Trophoblast cell (in vitro differentiated cells and primary cell): ENCODE measurements around the gene RPRD1B.
"Not testable (repeated sequence)": the region's sequence is repeated elsewhere in the genome, so short reads cannot be mapped to it uniquely, and the experiment has no call there.

Experiments used
- DNase-seq, 2 donors: peaks; one replicate each; pipeline ENCODE4 v3.0.0-alpha.2; 2016
- H2AFZ ChIP-seq: 2 replicates; pipeline ENCODE4 v1.6.1; 2013; ENCODE audit warnings: low read length, moderate library complexity, mild to moderate bottlenecking; ENCODE audit not compliant: insufficient read depth, poor library complexity
- H2AK5ac ChIP-seq: 2 replicates; pipeline ENCODE4 v1.6.1; 2013; ENCODE audit warnings: mild to moderate bottlenecking, low read length
- H2BK120ac ChIP-seq: 2 replicates; pipeline ENCODE4 v1.6.1; 2013; ENCODE audit warnings: low read length, mild to moderate bottlenecking, moderate library complexity; ENCODE audit not compliant: insufficient read depth, poor library complexity
- H2BK12ac ChIP-seq: 2 replicates; pipeline ENCODE4 v1.6.1; 2013; ENCODE audit warnings: mild to moderate bottlenecking, low read length, moderate library complexity
- H2BK5ac ChIP-seq: 2 replicates; pipeline ENCODE4 v1.6.1; 2013; ENCODE audit warnings: low read length, low read depth, moderate library complexity, mild to moderate bottlenecking; ENCODE audit not compliant: poor library complexity
- H3K14ac ChIP-seq: 2 replicates; pipeline ENCODE4 v1.6.1; 2013; ENCODE audit warnings: mild to moderate bottlenecking, low read length
- H3K18ac ChIP-seq: 2 replicates; pipeline ENCODE4 v1.6.1; 2013; ENCODE audit warnings: mild to moderate bottlenecking, low read length
- H3K23ac ChIP-seq: 2 replicates; pipeline ENCODE4 v1.6.1; 2013; ENCODE audit warnings: low read length
- H3K27ac ChIP-seq: 2 replicates; pipeline ENCODE4 v1.5.1; 2013; ENCODE audit warnings: low read depth, mild to moderate bottlenecking, inconsistent platforms, low read length, moderate library complexity
- H3K27me3 ChIP-seq: 2 replicates; pipeline ENCODE4 v1.6.1; 2013; ENCODE audit warnings: inconsistent platforms, mild to moderate bottlenecking, low read length, moderate library complexity; ENCODE audit not compliant: insufficient read depth
- H3K36me3 ChIP-seq, 2 experiments: 1 replicate in 1 of 2; 2 replicates in 1 of 2; pipeline ENCODE4 v1.6.1; 2013; ENCODE audit warnings: low read length in 2 of 2, mild to moderate bottlenecking in 2 of 2, moderate library complexity in 1 of 2; ENCODE audit not compliant: insufficient read depth in 2 of 2, control insufficient read depth in 1 of 2
- H3K4ac ChIP-seq: 2 replicates; pipeline ENCODE4 v1.6.1; 2013; ENCODE audit warnings: low read depth, mild to moderate bottlenecking, low read length, moderate library complexity
- H3K4me1 ChIP-seq, 2 experiments: 1 replicate in 1 of 2; 2 replicates in 1 of 2; pipeline ENCODE4 v1.6.1; 2013; ENCODE audit warnings: low read length in 2 of 2, mild to moderate bottlenecking in 2 of 2, moderate library complexity in 1 of 2; ENCODE audit not compliant: insufficient read depth in 2 of 2, control insufficient read depth in 1 of 2
- H3K4me2 ChIP-seq: 2 replicates; pipeline ENCODE4 v1.6.1; 2013; ENCODE audit warnings: inconsistent platforms, mild to moderate bottlenecking, low read length, moderate library complexity
- H3K4me3 ChIP-seq: 2 replicates; pipeline ENCODE4 v1.5.1; 2013; ENCODE audit warnings: mild to moderate bottlenecking, low read depth, low read length, inconsistent platforms
- H3K79me1 ChIP-seq: one replicate; pipeline ENCODE4 v1.6.1; 2013; ENCODE audit warnings: low read length
- H3K79me2 ChIP-seq: 2 replicates; pipeline ENCODE4 v1.6.1; 2013; ENCODE audit warnings: low read length, mild to moderate bottlenecking; ENCODE audit not compliant: control insufficient read depth, insufficient read depth, poor library complexity
- H3K9ac ChIP-seq: 2 replicates; pipeline ENCODE4 v1.6.1; 2013; ENCODE audit warnings: mild to moderate bottlenecking, low read length
- H3K9me3 ChIP-seq: 2 replicates; pipeline ENCODE4 v1.6.1; 2013; ENCODE audit warnings: low read depth, mild to moderate bottlenecking, control low read depth, inconsistent platforms, low read length; ENCODE audit not compliant: insufficient read depth
- H4K12ac ChIP-seq: 2 replicates; pipeline ENCODE4 v1.6.1; 2013; ENCODE audit warnings: low read depth, mild to moderate bottlenecking, low read length, moderate library complexity
- H4K8ac ChIP-seq: 2 replicates; pipeline ENCODE4 v1.6.1; 2013; ENCODE audit warnings: low read depth, mild to moderate bottlenecking, low read length, moderate library complexity
- H4K91ac ChIP-seq: one replicate; pipeline ENCODE4 v1.6.1; 2013; ENCODE audit warnings: low read depth, mild to moderate bottlenecking, low read length, moderate library complexity
- WGBS: extraction: QIAGEN DNeasy Blood & Tissue Kit; methylation state at CpG from one replicate; pipeline ENCODE4 v1.1.7; 2013; ENCODE audit warnings: missing lambda C conversion rate; ENCODE audit not compliant: insufficient read length, insufficient coverage; ENCODE audit errors: extremely low coverage; 5-methylcytosine and 5-hydroxymethylcytosine counted together

The RPRD1B gene

GRCh38 chr20:38009416-38009815, 24.1 kb upstream of the RPRD1B start:
- H4K8ac ChIP-seq, H3K4me2 ChIP-seq, H2AFZ ChIP-seq, H3K9me3 ChIP-seq, H3K9ac ChIP-seq, H3K23ac ChIP-seq, H3K14ac ChIP-seq, H3K27ac ChIP-seq, H4K91ac ChIP-seq, H3K18ac ChIP-seq, H2BK12ac ChIP-seq, H2BK120ac ChIP-seq, H3K79me1 ChIP-seq, H3K79me2 ChIP-seq, H3K4me1 ChIP-seq, H2BK5ac ChIP-seq, H4K12ac ChIP-seq, H3K27me3 ChIP-seq, H2AK5ac ChIP-seq, H3K4me3 ChIP-seq, H3K4ac ChIP-seq: not testable (repeated sequence)
- WGBS, result no CpG with 5 or more reads among the region's 5 CpGs
- H3K36me3 ChIP-seq, result peaks cover 8 to 25% of the 10 kb centered on the region in 2 experiments
- DNase-seq, result peak; percentile 21 to 58

DNA sequence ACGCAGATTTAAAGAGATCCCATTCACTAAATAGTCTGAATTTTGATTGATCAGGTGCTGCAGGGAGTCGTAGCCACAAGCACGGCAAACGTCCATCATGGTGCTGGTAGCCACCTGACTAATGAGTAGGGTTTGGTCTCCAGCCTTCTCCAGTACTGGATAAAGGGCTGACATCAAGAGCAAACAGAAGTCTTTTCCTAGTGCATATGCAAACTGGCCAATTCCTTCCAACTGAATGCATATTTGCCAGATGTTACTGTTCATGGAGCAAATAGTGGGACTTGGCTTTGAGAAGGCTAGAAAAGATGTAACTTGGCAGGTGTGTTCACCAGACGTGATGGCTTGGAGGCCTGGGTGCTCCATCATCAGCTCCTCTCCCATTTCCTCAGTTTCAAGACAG, 21.9 kb upstream of the RPRD1B start:
- H4K91ac ChIP-seq, result no peak overlapping the region
- H3K4me2 ChIP-seq, result no peak overlapping the region
- H3K4me1 ChIP-seq, result no peaks in the 10 kb centered on the region
- H2AK5ac ChIP-seq, result no peak overlapping the region
- no peak overlapping the region for H2BK120ac ChIP-seq
- H3K27ac ChIP-seq, result no peak overlapping the region
- no peak overlapping the region for H3K14ac ChIP-seq
- no peaks in the 10 kb centered on the region for H3K27me3 ChIP-seq
- no peak overlapping the region for H2BK12ac ChIP-seq
- no peak overlapping the region for H3K9ac ChIP-seq
- H2BK5ac ChIP-seq, result no peak overlapping the region
- H4K8ac ChIP-seq, result no peak overlapping the region
- H3K9me3 ChIP-seq, result no peaks in the 10 kb centered on the region
- no peak overlapping the region for H3K4me3 ChIP-seq
- no peak overlapping the region for H3K4ac ChIP-seq
- no peak overlapping the region for H4K12ac ChIP-seq
- WGBS, result no CpG with 5 or more reads among the region's 5 CpGs
- H3K79me2 ChIP-seq, result no peaks in the 10 kb centered on the region
- DNase-seq, result no peak
- no peak overlapping the region for H3K23ac ChIP-seq
- H3K36me3 ChIP-seq, result peaks cover 8 to 25% of the 10 kb centered on the region in 2 experiments
- no peaks in the 10 kb centered on the region for H3K79me1 ChIP-seq
- no peak overlapping the region for H2AFZ ChIP-seq
- no peak overlapping the region for H3K18ac ChIP-seq

DNA sequence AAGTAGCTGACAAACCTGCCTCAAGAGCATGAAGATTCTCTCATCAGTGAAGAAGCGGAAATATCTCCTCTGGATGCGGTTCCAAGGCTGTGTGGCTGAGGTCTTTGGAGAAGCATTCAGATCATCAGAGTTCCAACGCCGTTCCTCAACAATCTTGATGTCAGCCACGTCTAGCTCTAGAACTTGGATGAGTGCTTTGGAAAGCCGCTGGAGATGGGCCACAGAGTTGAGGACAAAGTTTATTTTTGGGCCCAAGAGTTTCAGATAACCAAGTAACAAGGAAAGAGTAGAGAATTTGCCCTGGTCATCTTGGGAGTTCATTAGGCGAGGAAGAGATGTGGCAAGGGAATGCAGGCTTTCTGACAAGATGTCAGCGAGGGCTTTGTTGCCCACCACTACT, 21.2 kb upstream of the RPRD1B start:
- H3K14ac ChIP-seq, result no peak overlapping the region
- peaks cover 10 to 27% of the 10 kb centered on the region in 2 experiments for H3K36me3 ChIP-seq
- H2AK5ac ChIP-seq, result no peak overlapping the region
- H3K27ac ChIP-seq, result no peak overlapping the region
- no peak overlapping the region for H2BK12ac ChIP-seq
- H2BK120ac ChIP-seq, result no peak overlapping the region
- WGBS, result no CpG with 5 or more reads among the region's 8 CpGs
- no peak for DNase-seq
- no peak overlapping the region for H2AFZ ChIP-seq
- H3K27me3 ChIP-seq, result no peaks in the 10 kb centered on the region
- no peak overlapping the region for H4K91ac ChIP-seq
- H2BK5ac ChIP-seq, result no peak overlapping the region
- H3K4ac ChIP-seq, result no peak overlapping the region
- no peaks in the 10 kb centered on the region for H3K4me1 ChIP-seq
- H3K79me2 ChIP-seq, result no peaks in the 10 kb centered on the region
- H3K23ac ChIP-seq, result no peak overlapping the region
- no peak overlapping the region for H4K8ac ChIP-seq
- no peak overlapping the region for H3K4me2 ChIP-seq
- no peak overlapping the region for H3K9ac ChIP-seq
- H3K4me3 ChIP-seq, result no peak overlapping the region
- H3K79me1 ChIP-seq, result no peaks in the 10 kb centered on the region
- H3K18ac ChIP-seq, result no peak overlapping the region
- H3K9me3 ChIP-seq, result peaks cover 2% of the 10 kb centered on the region
- no peak overlapping the region for H4K12ac ChIP-seq

GRCh38 chr20:38013887-38014286, 19.7 kb upstream of the RPRD1B start:
- Histone ChIP-seq H3K4ac (no peak overlapping the region), H4K8ac (no peak overlapping the region), H2BK5ac (no peak overlapping the region), H3K27me3 (no peaks in the 10 kb centered on the region), H3K14ac (no peak overlapping the region), H2BK12ac (no peak overlapping the region), H3K79me2 (no peaks in the 10 kb centered on the region), H3K27ac (no peak overlapping the region), H3K79me1 (no peaks in the 10 kb centered on the region), H4K91ac (no peak overlapping the region), H4K12ac (no peak overlapping the region), H3K4me2 (no peak overlapping the region), H2BK120ac (no peak overlapping the region), H2AK5ac (no peak overlapping the region), H3K18ac (no peak overlapping the region), H3K4me1 (no peaks in the 10 kb centered on the region), H3K9me3 (peaks cover 3% of the 10 kb centered on the region), H2AFZ (no peak overlapping the region), H3K9ac (no peak overlapping the region), H3K4me3 (no peak overlapping the region), H3K36me3 (peaks cover 14 to 32% of the 10 kb centered on the region in 2 experiments), H3K23ac (no peak overlapping the region)
- WGBS, result no CpG with 5 or more reads among the region's 2 CpGs
- DNase-seq, result no peak
